Measurements from ENCODE around the gene GATC.

The GATC gene

DNA sequence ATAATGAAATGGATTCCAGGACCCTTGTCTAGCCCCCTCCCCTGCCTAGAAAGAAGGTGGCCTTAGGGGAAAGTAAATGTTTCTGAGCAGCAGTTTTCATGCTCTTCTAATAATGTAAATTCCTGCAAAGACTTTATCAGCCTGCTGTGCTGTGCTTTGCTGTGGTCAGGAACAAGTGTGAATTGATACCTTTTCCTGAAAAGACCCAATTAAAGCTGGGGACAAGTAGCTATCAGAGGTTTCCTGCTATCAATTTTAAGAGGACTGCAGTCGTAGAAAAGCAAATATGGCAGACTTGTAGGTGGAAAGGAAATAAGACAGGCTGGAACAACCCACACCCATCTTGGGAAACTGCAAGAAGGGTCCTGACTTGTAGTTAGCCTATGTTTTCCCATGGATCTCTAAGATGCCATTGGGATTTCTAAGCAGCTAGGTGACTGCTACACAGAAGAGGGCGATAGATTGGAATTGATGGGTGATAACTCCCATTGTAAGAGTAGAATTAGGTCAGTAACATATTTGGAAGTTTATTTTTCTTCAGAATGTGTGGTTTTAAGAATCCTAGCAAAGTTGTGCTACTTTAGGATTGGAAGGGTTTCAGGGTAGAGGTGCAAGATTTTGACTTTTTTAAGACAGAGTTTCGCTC, 52.7 kb downstream of the GATC start:
- no peak for DNase-seq

DNA sequence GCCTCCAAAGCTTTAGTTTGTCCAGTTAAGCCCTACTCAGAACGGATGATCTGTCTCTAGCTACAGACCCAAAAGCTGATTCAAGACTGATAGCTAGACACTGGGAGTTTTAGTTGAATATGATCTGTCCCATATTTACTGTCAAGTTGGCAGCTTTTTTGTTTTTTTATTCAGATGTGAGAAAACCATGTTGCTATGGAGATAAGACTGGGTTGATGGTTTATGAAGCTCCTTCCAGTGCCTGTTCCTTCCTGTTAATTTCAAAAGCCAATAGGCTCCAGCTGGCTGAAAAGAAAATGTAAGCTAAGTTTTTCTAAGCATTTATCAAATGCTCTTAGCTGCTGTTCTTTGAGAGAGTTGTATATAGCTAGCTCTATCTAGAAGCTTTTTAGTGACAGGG, 54.3 kb downstream of the GATC start:
- no peak for DNase-seq

DNA sequence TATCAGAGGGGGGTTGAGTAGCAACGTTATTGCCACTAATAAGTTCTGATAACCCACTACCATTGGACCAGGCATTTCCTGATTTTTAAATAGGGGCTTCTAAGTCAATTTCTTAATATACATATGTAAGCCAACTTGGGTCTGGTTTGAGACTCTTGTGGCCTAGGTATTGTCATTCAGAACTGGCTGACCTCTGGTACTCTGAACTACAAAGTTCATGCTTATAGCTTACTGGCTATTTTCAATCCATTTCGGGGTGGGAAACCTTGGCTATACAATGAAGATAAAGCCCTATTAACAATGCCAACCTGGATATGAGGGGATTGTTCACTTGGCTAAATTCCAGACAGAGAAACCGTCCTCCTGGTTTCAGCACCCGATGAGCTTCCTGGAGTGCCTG, 58.3 kb downstream of the GATC start:
- no peak for DNase-seq

DNA sequence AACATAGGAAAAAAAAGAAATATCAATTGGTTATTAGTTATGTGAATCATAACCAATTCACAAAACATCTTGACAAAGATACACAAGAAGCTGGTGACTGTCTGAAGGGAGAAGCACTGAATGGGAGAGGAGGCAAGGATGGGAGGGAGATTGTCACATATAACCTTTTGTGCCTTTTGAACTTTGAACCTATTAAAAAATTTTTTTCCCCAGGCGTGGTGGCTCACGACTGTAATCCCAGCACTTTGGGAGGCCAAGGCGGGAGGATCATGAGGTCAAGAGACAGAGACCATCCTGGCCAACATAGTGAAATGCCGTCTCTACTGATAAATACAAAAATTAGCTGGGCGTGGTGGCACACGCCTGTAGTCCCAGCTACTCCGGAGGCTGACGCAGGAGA, 62.3 kb downstream of the GATC start:
- DNase-seq, result no peak

All from SHP77 (cell line).